Stimulated activated CD8-positive, alpha-beta memory T cell treated with anti-CD3 and anti-CD28 coated beads, Interleukin-2, amount 100 ng/mL, for 1 hour (primary cell): ENCODE data around the gene INSYN2B.

Source experiments
- DNase-seq, 2 donors: peaks; one replicate each; pipeline ENCODE4 v3.0.0-alpha.2; 2020; ENCODE audit warnings: low read depth in 2 of 2

The INSYN2B gene

GRCh38 chr5:169980418-169981053 is at the start of gene INSYN2B:
Gene INSYN2B (minus strand): TSS chr5:169980495. CDS start chr5:169883898, 96,597 bp downstream.
- no peak for DNase-seq

DNA sequence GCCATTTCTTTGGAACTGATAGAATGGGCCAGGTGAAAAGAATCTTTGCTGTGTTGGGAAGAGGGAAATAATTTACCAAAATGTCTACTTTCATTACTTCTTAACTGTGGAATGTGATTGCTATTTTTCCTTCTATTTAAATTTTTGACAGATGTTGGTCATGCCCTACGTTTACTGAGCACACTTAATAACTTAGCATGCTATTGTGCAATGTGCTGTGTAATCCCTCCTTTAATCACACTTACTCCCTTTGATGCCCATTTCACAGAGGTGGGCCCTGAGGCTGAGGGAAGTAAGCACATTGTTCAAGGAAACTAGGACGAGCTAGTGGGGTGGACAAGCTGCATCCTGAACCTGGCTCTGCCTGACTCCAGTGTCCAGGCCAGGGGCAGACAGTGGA is 47.8 kb upstream of the INSYN2B start:
- no peak for DNase-seq

DNA sequence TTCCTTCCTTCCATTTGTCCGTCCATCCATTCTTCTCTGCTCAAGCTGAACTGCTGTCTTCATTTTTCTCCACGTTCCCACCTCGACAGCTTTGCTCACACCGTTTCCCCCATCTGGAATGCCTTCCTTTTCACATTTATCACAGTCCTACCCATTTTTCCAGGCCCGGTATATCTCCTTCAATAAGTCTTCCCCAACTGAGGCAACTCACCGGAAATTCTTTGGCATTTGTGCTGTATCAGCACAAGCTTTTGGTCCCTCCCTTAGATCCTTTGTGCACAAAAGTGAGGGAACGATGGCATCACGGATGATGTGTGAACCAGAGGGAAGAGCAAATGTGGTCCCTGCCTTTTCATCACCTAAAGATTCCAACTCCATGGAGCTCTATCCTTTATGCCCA is 45.6 kb upstream of the INSYN2B start:
- no peak for DNase-seq

DNA sequence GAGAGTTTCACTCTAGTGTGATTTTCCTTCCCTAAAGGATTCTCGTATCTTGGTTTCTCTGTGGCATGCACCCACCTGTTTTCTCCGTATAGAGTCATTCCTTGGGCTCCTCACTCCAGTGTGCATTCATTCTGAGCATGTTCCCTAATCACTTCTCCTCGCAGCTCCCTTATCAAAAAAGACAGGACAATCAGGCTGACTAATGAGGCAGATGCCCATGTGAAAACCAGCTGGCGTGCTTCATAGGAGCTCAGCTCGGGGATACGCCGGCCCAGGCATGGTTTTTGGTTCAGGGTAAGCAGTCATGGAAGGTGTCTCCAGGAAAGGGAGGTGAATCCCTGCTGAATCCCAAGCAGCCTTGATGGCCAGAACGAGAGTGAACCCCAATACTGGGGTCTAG is 41.2 kb upstream of the INSYN2B start:
- no peak for DNase-seq

DNA sequence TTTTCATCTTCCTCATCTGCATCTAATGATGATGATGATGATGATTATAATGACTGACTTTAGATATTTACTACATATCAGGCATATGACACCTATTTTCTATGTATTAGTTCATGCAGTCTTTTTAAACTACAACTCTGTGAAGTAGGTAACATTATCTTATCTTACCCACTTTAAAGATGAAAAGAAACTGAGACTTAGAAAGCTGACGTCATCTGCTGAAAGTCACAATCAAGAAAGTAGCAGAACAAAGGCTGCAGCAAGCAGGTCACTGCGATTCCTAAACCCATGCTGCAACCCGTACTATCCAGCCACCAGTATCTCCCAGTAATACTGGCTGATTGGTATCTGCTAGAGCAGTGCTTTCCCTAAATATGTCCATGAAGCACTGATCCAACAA is 40.1 kb upstream of the INSYN2B start:
- DNase-seq, result no peak

GRCh38 chr5:170012622-170013021 is 32.3 kb upstream of the INSYN2B start:
- DNase-seq, result no peak

- DNase-seq, result no peak
Measured at GRCh38 chr5:170011751-170012150, 31.5 kb upstream of the INSYN2B start.

DNA sequence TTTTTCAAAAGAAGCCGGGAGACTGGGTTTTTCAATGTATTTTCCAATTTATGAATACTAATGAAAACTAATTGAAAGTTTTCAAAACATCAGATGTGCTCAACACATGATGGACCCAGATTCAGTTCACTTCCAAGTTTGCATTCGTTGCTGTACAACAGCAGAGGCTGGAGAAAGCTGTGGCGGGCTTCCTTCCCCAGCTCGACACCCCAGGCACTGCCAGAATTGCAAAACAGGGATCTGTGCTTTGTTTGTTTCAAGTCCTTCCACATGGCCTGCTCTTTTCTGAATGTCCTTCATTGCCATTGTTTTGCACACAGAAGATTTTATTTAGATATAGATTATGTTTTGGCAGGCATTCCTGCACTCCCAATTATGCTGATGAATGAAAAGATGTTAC is 30.3 kb upstream of the INSYN2B start:
- no peak for DNase-seq

GRCh38 chr5:170008376-170008775 is 28.1 kb upstream of the INSYN2B start:
- DNase-seq, result no peak

GRCh38 chr5:170006021-170006420 is 25.7 kb upstream of the INSYN2B start:
- no peak for DNase-seq

GRCh38 chr5:170000155-170000554 is 19.9 kb upstream of the INSYN2B start:
- DNase-seq, result no peak

DNA sequence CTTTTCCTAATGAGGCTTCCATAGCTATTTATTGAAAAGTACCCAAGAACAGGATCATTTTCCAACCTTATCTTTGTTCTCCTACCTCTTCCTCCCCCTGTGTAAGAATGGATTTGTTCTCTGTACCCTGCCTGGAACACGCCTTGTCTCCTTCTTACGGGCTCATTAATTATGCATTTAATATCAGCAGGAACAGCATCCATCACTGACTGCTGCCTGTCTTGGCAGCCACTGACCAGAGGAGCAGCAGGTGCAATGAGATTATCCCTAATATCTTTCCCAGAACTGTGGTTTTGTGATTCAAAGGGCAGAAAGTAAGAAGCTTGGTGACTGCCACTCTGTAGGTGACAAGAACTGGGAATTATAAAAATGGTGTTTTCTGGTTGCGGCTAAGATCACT is 19.3 kb upstream of the INSYN2B start:
- DNase-seq, result no peak

GRCh38 chr5:169997798-169998197 is 17.5 kb upstream of the INSYN2B start:
- no peak for DNase-seq

- DNase-seq, result no peak
Measured at GRCh38 chr5:169993485-169993790, 13.1 kb upstream of the INSYN2B start.

DNA sequence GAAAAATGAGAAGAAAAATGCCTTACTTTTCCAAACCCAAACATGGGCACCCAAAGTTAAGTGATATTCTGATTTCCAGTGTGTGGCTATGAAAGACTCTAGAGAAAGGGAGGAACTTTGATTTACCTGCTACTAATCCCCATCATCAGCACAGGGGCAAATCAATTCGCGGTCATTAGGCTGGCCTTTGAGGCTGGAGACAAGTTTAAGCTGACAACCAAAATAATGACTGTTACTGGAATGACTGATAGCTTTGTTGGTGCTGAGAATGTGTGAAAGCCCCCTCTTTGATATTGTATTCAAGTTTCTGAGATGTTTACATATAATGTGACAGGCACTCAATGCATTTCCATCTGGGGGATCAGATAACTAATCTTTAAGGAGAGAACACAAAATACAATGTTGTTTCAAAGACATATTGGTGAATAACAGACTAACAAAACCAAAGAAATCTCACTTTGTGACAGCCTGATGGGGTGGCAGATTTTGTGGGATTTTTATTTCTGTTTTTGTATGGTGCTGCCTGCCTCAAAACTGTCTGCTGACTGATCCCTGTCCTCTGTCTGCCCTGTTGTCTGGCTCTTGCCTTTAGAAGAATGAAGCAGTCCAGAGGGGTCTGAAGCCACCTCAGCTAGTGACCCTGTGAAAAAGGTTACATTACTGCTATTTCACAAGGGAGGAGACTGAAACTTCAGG is 12.6 kb upstream of the INSYN2B start:
- no peak for DNase-seq

- no peak for DNase-seq
Measured at GRCh38 chr5:169991115-169991869, 11.0 kb upstream of the INSYN2B start.

- DNase-seq, result no peak
Measured at GRCh38 chr5:169989365-169989764, 9.1 kb upstream of the INSYN2B start.

DNA sequence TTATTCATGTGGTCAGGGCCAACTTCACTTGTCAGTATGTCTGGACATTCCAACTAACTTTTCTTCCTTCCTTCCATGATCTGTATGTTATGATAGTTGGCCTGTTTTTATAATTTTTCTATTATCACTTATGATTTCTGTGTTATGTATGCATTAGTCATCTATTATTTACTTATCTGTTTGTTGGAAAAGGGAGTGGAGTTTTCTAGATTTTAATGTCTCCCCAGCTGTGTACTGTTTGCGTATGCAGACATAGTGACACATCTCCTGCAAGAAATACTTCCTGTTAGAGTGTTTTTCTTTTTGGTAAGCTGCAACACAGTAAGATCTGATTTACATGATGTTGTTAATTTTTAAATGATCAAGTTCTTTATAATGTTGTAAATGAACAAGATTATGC is 8.7 kb upstream of the INSYN2B start:
- DNase-seq, result no peak

DNA sequence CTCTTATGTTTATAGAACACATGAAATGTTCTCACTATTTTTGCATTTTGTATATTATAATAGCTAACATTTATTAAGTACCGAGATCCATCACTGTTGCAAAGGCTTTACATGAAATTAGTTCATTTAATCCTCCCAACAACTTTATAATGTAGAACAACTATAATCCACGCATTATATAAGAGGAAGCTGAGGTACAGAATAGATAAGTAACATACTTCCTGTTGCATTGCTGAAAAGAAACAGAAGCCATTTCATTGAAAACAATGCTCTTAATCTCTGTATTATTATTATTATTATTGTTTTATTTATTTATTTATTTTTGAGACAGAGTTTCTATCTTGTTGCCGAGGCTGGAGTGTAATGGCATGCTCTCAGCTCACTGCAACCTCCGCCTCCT is 7.9 kb upstream of the INSYN2B start:
- DNase-seq, result no peak

DNA sequence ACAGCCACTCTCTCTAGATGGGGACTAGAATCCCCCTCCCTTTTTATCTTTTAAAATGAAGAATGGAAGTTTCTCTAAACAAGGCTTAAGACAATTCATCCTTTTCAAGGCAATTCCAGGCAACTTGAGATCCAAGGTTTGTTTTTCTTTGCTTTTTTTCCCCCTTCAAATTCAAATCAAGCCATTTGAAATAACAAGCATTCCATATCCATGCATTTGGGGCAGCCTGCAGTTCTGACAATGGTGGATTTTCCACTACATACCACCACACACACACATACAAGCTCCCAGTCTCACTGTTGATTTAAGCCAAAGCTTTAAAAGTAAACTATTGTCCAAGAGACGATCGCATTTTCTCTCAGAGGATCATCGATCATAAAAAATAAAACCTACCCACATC is 424 bp downstream of the INSYN2B start:
- DNase-seq, result no peak

GRCh38 chr5:169978714-169979113 is 1.6 kb downstream of the INSYN2B start:
- DNase-seq, result no peak

GRCh38 chr5:169974121-169974770 is 6.0 kb downstream of the INSYN2B start:
- no peak for DNase-seq

- no peak for DNase-seq
Measured at GRCh38 chr5:169973056-169973455, 7.2 kb downstream of the INSYN2B start.
